Central memory CD8-positive, alpha-beta T cell (primary cell): Measurements from ENCODE around the gene CCDC88A.
A peak's percentile ranks its signal among the peaks of the same experiment; 100 is the strongest.

Experiments used
- ATAC-seq: fragments of 150-1000 bp; cut with Tn5 transposase; replicated peaks from 2 replicates; pipeline ENCODE4 v1.10.0; 2022; ENCODE audit warnings: mild to moderate bottlenecking, moderate FRiP score, moderate number of reproducible peaks; ENCODE audit not compliant: poor library complexity, severe bottlenecking; ENCODE audit errors: extremely low read depth
- DNase-seq, 2 donors: peaks; one replicate each; pipeline ENCODE4 v3.0.0; 2021; ENCODE audit warnings: low spot score in 2 of 2
- H3K27ac Mint-ChIP-seq: one replicate; pipeline ENCODE4 v1.8.0; 2022; ENCODE audit warnings: low read depth, mild to moderate bottlenecking, moderate library complexity, mixed read lengths
- H3K27me3 Mint-ChIP-seq: one replicate; pipeline ENCODE4 v1.8.0; 2022; ENCODE audit warnings: mixed read lengths
- H3K36me3 Mint-ChIP-seq: one replicate; pipeline ENCODE4 v1.8.0; 2022; ENCODE audit warnings: mild to moderate bottlenecking, moderate library complexity, mixed read lengths; ENCODE audit not compliant: insufficient read depth
- H3K4me1 Mint-ChIP-seq: one replicate; pipeline ENCODE4 v1.8.0; 2022; ENCODE audit warnings: mixed read lengths
- H3K4me3 Mint-ChIP-seq: one replicate; pipeline ENCODE4 v1.8.0; 2022; ENCODE audit warnings: mild to moderate bottlenecking, moderate library complexity, mixed read lengths
- H3K9me3 Mint-ChIP-seq: one replicate; pipeline ENCODE4 v1.8.0; 2022; ENCODE audit warnings: mixed read lengths

The CCDC88A gene

GRCh38 chr2:55439101-55439397 is 19.4 kb upstream of the CCDC88A start:
- H3K36me3 Mint-ChIP-seq = no peaks in the 10 kb centered on the region
- no peak for ATAC-seq
- no peaks in the 10 kb centered on the region for H3K9me3 Mint-ChIP-seq
- DNase-seq = no peak
- H3K4me3 Mint-ChIP-seq = no peak overlapping the region
- H3K27ac Mint-ChIP-seq = no peak overlapping the region
- H3K4me1 Mint-ChIP-seq = no peaks in the 10 kb centered on the region
- H3K27me3 Mint-ChIP-seq = peaks cover 28% of the 10 kb centered on the region

DNA sequence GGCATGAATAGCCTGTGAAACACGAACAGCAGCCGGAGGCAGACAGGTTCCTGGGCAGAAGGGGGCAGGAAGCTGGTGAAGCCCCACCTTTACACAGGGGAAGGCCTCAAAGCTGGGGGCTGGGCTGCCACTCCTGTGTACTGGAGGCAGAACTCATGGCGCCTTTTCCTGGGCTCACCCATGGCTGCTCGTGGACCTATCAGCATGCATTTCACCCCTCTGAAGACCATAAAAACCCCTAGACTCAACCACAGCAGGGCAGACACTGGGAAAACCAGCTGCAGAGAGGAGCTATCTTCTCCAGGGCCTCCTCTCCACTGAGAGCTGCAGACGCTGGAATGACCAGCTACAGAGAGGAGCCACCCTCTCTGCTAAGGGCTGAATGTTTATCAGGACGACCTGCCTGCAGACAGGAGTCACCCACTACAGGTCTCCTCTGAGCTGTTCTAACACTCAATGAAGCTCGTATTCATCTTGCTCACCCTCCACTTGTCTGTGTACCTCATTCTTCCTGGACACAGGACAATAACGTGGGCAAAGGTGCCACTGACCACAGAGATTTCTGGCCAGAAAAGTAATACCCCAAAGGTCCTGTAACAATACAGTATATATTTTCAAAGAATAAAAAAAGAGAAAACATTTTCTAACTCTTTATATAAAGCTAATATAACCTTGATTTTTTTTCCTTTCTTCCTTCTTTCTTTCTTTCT is 18.9 kb upstream of the CCDC88A start:
- ATAC-seq (no peak), DNase-seq (no peak)
- H3K9me3 Mint-ChIP-seq = no peaks in the 10 kb centered on the region
- H3K4me1 Mint-ChIP-seq = no peaks in the 10 kb centered on the region
- H3K36me3 Mint-ChIP-seq = no peaks in the 10 kb centered on the region
- peaks cover 24% of the 10 kb centered on the region for H3K27me3 Mint-ChIP-seq
- no peak overlapping the region for H3K4me3 Mint-ChIP-seq
- H3K27ac Mint-ChIP-seq = no peak overlapping the region

- H3K27ac Mint-ChIP-seq = no peak overlapping the region
- ATAC-seq = no peak
- no peaks in the 10 kb centered on the region for H3K36me3 Mint-ChIP-seq
- H3K9me3 Mint-ChIP-seq = no peaks in the 10 kb centered on the region
- no peaks in the 10 kb centered on the region for H3K4me1 Mint-ChIP-seq
- H3K4me3 Mint-ChIP-seq = no peak overlapping the region
- DNase-seq = no peak
- peaks cover 24% of the 10 kb centered on the region for H3K27me3 Mint-ChIP-seq
Measured at GRCh38 chr2:55437515-55438390, 18.1 kb upstream of the CCDC88A start.

GRCh38 chr2:55431982-55432627 is 12.4 kb upstream of the CCDC88A start:
- Mint-ChIP-seq H3K4me3 (no peak overlapping the region), H3K27ac (no peak overlapping the region), H3K27me3 (peaks cover 9% of the 10 kb centered on the region), H3K36me3 (peaks cover 2% of the 10 kb centered on the region), H3K4me1 (no peaks in the 10 kb centered on the region), H3K9me3 (no peaks in the 10 kb centered on the region)
- ATAC-seq = peak; percentile 52
- DNase-seq = no peak

GRCh38 chr2:55430211-55430975 is 10.7 kb upstream of the CCDC88A start:
- Mint-ChIP-seq H3K27me3 (peaks cover 19% of the 10 kb centered on the region), H3K4me1 (no peaks in the 10 kb centered on the region), H3K4me3 (no peak overlapping the region), H3K9me3 (no peaks in the 10 kb centered on the region), H3K36me3 (peaks cover 2% of the 10 kb centered on the region), H3K27ac (peak overlapping the region; percentile 49)
- DNase-seq (no peak), ATAC-seq (no peak)

DNA sequence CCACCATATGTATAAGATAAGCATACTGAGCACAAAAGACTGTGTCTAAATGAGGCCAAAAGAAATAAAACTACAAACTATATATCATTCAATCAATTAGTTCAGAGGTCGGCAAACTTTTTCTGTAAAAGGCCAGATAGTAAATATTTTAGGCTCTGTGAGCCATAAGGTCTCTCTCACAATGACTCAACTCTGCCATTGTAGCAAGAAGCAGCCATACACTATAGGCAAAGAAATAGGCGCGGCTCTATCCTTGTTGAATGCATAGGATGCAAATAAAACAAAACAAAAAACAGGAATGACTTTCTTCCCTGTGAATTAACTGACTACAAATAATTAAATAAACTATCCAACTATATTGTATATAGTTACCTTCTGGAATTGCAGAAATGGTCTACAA is 8.6 kb upstream of the CCDC88A start:
- ATAC-seq = no peak
- no peaks in the 10 kb centered on the region for H3K9me3 Mint-ChIP-seq

DNA sequence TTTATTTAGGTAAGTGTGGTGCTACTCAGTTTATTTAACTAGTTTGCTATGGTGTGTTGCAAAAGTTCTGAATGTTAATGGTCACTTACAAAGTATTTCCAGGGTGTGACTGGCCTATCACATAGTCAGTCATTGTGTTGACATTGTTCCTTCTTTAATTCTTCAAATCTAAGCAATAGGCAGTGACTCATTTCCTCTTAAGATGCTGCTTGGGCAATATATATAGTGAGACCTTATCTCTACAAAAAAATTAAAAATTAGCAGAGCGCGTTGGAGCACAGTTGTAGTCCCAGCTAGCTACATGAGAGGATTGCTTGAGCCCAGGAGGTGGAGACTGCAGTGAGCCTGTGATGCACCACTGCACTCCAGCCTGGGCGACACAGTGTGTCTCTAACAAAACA is 5.8 kb upstream of the CCDC88A start:
- H3K9me3 Mint-ChIP-seq = no peaks in the 10 kb centered on the region
- peaks cover 2% of the 10 kb centered on the region for H3K4me1 Mint-ChIP-seq
- no peak overlapping the region for H3K27ac Mint-ChIP-seq
- H3K36me3 Mint-ChIP-seq = no peaks in the 10 kb centered on the region
- no peak overlapping the region for H3K4me3 Mint-ChIP-seq
- ATAC-seq = no peak
- DNase-seq = no peak
- H3K27me3 Mint-ChIP-seq = peaks cover 15% of the 10 kb centered on the region

More for the DNA sequence above, 8.6 kb upstream of the CCDC88A start:
- no peak for DNase-seq
- H3K4me3 Mint-ChIP-seq = no peak overlapping the region
- H3K4me1 Mint-ChIP-seq = no peaks in the 10 kb centered on the region
- no peak overlapping the region for H3K27ac Mint-ChIP-seq
- peaks cover 2% of the 10 kb centered on the region for H3K36me3 Mint-ChIP-seq
- peaks cover 21% of the 10 kb centered on the region for H3K27me3 Mint-ChIP-seq

- no peak overlapping the region for H3K4me3 Mint-ChIP-seq
- ATAC-seq (no peak), DNase-seq (no peak)
- H3K4me1 Mint-ChIP-seq = peaks cover 22% of the 10 kb centered on the region
- no peaks in the 10 kb centered on the region for H3K9me3 Mint-ChIP-seq
- peaks cover 15% of the 10 kb centered on the region for H3K27me3 Mint-ChIP-seq
- H3K27ac Mint-ChIP-seq = no peak overlapping the region
- H3K36me3 Mint-ChIP-seq = peaks cover 13% of the 10 kb centered on the region
Measured at GRCh38 chr2:55422876-55423665, 3.4 kb upstream of the CCDC88A start.

DNA sequence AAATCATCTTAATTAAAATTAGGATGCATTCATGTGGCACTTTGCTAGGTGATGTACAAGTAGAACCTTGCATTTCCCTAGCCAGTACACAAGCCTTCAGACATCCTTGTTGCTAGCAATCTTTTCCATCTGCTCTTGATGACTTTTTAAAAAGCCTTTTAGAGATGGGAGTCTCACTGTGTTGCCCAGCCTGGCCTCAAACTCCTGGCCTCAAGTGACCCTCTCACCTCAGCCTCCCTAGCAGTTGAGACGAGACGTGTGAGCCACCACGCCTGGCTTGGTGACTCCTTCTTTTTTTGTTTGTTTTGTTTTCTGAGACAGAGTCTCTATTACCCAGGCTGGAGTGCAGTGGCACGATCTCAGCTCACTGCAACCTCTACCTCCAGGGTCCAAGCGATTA is 1.7 kb upstream of the CCDC88A start:
- no peak for DNase-seq
- no peaks in the 10 kb centered on the region for H3K9me3 Mint-ChIP-seq
- peak overlapping the region; percentile 92 for H3K4me3 Mint-ChIP-seq
- H3K27me3 Mint-ChIP-seq = peaks cover 14% of the 10 kb centered on the region
- no peak for ATAC-seq
- no peak overlapping the region for H3K27ac Mint-ChIP-seq
- peaks cover 27% of the 10 kb centered on the region for H3K4me1 Mint-ChIP-seq
- peaks cover 13% of the 10 kb centered on the region for H3K36me3 Mint-ChIP-seq

DNA sequence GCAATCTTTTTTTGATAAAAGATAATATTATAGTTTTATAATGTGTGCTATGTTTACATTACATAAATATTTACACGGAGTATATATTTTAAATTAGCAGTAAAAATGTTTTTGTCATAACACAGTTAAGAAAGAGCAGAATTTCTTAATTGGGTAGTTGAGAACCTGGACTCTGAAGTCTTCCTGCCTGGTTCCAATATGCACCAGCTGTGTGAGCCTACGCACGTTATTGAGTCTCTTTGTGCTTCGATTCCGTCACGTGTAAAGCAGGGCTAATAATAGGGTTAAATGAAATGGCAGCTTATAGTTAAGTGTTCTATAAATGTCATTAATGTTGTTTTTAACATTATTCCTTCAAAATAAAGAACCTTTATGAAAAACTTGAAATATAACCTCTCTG is 1.2 kb upstream of the CCDC88A start:
- Mint-ChIP-seq H3K4me3 (peak overlapping the region; percentile 92), H3K4me1 (peaks cover 31% of the 10 kb centered on the region), H3K9me3 (no peaks in the 10 kb centered on the region), H3K27ac (no peak overlapping the region), H3K36me3 (peaks cover 13% of the 10 kb centered on the region), H3K27me3 (peaks cover 10% of the 10 kb centered on the region)
- no peak for DNase-seq
- ATAC-seq = no peak

DNA sequence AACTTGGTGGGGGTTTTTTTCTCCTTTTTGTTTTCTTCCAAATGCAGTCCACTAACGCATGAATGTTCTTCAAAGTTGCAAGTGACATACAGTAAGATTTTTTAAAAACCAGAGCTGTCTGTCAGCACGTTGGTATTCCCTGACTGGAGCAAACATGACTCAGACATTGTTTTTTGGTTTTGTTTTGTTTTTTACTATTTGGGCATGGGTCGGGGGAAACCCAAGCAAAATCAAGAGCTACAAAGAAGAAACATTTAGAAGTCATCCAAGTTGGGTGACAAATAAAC is 726 bp upstream of the CCDC88A start:
- H3K9me3 Mint-ChIP-seq = no peaks in the 10 kb centered on the region
- DNase-seq (no peak), ATAC-seq (no peak)
- peaks cover 13% of the 10 kb centered on the region for H3K36me3 Mint-ChIP-seq
- H3K4me1 Mint-ChIP-seq = peaks cover 32% of the 10 kb centered on the region
- H3K27me3 Mint-ChIP-seq = peaks cover 5% of the 10 kb centered on the region
- H3K27ac Mint-ChIP-seq = peak overlapping the region; percentile 84
- peak overlapping the region; percentile 92 for H3K4me3 Mint-ChIP-seq

GRCh38 chr2:55419233-55419678 is 400 bp downstream of the CCDC88A start:
- Mint-ChIP-seq H3K4me3 (peak overlapping the region; percentile 92), H3K36me3 (peaks cover 13% of the 10 kb centered on the region), H3K27me3 (no peaks in the 10 kb centered on the region), H3K4me1 (peaks cover 32% of the 10 kb centered on the region), H3K9me3 (no peaks in the 10 kb centered on the region), H3K27ac (peak overlapping the region; percentile 84)
- peak; percentile 24 for ATAC-seq
- DNase-seq = no peak
